HG03196 (cell line): ENCODE results near the gene CCSER1.
"Not testable (repeated sequence)": the region's sequence is repeated elsewhere in the genome, so short reads cannot be mapped to it uniquely, and the experiment has no call there.

Experiments
- ATAC-seq: cut with Tn5 transposase; IDR thresholded peaks from one replicate; pipeline ENCODE4 v1.9.1; 2021; ENCODE audit not compliant: unreplicated experiment

The CCSER1 gene

DNA sequence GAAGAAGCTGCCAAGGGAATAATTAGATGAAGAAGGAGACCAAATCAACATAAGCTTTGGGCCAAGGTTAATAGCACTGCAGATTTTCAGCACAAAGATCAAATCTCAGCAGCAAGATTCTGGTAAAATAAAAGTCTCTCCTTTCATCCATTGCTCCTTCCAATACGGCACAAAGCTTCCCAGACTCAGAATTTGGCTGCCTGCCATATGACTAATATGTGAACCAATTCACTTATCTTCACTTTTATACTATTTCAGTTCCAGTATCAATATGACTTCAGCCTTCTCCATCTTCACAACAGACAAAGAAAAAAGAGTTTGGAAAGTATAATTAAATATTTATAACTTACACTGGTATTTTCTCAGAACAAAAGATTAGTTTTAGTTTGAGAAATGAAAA is 1198.3 kb downstream of the CCSER1 start:
- ATAC-seq, result no peak

GRCh38 chr4:91326167-91326566 is 1199.0 kb downstream of the CCSER1 start:
- ATAC-seq, result not testable (repeated sequence)

DNA sequence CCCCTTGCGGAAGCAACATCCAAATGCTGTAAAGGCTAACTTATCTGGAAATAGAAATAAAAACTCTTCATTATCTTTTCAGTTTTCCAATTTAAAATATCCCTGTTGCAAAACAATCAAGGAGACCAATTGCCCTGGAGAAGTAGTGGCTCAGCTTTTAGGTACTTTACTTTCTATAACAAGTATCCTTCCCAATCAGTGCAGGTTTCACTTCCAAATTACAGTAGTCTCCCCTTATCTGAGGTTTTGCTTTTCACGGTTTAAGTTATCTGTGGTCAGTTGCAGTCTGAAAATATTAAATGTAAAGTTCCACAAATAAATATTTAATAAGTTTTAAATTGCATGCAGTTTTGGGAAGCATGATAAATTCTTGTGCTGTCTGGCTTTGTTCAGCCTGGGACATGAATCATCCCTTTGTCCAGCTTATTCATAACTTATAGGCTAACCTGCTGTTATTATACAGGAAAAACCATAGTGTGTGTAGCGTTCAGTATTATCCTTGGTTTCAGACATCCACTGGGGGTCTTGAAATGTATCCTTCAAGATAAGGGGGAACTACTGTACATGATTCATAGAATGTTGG is 1203.5 kb downstream of the CCSER1 start:
- no peak for ATAC-seq

DNA sequence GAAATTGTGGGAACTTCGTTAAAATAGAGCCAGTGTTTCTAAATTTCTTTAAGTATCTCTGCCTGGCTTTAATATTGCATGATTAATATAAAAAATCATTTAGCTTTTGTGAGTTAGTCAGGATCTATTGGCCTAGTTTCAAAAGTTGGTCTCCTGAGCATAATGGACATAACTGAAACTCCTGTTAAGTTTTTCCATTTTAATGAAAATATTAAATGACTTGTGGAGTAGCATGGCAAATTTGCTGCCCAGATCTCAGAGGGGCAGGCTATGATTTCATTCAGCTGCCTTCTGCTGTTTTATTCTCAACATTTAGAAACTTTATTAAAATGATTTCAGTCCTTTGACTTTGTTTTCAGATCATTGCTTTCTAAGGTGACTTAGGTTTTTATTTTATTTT is 1213.6 kb downstream of the CCSER1 start:
- ATAC-seq, result no peak

GRCh38 chr4:91345632-91346031 is 1218.4 kb downstream of the CCSER1 start:
- ATAC-seq, result no peak

GRCh38 chr4:91356496-91356895 is 1229.3 kb downstream of the CCSER1 start:
- not testable (repeated sequence) for ATAC-seq

GRCh38 chr4:91358016-91358415 is 1230.8 kb downstream of the CCSER1 start:
- ATAC-seq, result not testable (repeated sequence)

- not testable (repeated sequence) for ATAC-seq
These were observed 1231.4 kb downstream of the CCSER1 start for GRCh38 chr4:91358621-91359020.

- no peak for ATAC-seq
These were observed 1232.1 kb downstream of the CCSER1 start for GRCh38 chr4:91359041-91360031.

- ATAC-seq, result no peak
These were observed 1234.9 kb downstream of the CCSER1 start for GRCh38 chr4:91362125-91362524.

DNA sequence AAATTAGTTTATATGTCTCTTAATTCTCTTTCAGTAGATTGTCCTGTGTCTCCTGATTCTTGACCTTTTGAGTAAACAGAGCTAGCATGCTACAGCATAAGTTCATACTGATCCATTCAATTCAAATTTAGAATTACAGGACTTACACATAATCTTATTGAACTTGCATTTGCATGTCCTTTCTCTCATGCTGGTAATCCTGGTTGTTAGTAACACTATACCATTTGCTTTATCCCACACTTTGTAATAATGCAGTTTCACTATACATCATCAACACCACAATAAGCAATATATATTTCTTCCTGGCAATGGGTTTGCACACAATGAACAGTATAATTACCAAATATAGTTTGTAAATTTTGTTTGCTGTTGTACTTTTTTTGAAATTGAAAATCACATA is 1239.4 kb downstream of the CCSER1 start:
- no peak for ATAC-seq

GRCh38 chr4:91369116-91369515 is 1241.9 kb downstream of the CCSER1 start:
- no peak for ATAC-seq

GRCh38 chr4:91373546-91373945 is 1246.4 kb downstream of the CCSER1 start:
- ATAC-seq, result no peak

- ATAC-seq, result not testable (repeated sequence)
These were observed 1278.2 kb downstream of the CCSER1 start for GRCh38 chr4:91405431-91405830.

- no peak for ATAC-seq
These were observed 1294.8 kb downstream of the CCSER1 start for GRCh38 chr4:91422011-91422410.

DNA sequence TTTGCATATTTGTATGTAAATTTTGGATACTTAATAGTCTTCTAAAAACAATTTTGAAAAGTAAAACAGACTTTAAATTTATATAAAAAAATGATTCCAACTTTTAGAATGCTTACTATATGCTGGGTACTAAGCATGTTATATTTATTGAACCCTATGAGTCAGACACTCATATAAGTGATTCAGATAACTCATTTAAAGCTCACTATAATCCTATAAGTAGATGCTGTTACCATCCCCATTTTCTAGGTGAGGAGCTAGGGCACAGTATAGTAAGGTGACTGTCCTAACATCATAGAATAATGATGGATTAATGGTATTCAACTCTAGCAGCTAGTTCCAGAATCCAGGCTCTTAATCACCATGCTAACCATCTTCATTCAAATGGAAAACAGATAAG is 1299.5 kb downstream of the CCSER1 start:
- ATAC-seq, result no peak

DNA sequence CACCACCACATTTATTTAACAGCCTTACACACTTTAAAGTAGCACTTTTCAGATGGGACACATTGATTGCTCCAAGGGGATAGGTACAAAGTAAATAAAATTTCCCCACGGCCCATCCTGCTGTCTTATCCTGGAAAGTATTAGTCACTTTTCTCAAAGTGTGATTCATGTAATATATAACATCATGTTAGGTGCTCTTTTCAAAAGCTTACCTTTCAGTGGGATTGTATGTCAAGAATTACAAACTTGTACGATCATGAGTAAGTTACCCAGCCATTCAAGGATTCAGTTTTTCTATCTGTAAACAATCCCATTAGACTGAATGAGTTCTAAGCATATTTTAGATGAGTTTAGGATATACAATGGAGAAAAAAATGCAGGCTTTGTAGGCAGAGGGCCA is 1300.0 kb downstream of the CCSER1 start:
- no peak for ATAC-seq

DNA sequence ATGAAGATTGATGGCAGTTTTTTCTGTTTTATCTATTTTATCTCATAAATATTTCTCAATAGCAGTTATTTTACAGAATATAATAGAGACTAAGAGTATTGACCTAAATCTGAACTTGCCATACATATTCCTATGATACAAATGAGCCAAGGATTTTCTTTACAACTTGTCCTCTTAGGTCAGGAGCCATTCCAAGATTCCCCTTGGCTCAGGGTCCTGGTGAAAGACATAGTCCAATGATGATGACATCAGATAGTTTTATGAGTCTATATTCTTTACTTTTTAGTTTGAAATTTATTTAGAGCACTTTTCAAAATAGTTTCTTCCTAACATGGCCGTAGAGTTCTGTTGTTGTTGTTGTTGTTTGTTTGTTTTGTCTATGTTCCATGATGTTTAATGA is 1307.4 kb downstream of the CCSER1 start:
- no peak for ATAC-seq

GRCh38 chr4:91436556-91436955 is 1309.4 kb downstream of the CCSER1 start:
- ATAC-seq, result no peak

DNA sequence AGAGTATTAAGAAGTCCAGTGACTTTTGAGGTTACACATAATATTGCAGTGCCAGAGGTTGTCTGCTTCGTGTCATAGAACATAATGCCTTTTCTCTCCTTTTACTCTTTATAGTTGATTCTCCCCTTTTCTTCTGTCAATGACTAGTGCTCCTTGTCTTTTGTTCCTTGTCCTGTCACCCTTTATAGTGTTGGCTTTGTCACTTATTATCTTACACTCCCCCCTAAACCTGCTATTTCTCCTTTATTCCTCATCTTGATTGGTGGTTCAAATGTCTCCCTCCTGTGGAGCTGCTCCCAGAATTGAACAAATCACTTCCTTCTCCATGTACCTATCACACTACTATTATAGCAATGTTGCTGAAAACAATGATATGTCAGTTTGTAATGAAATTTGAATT is 1320.0 kb downstream of the CCSER1 start:
- no peak for ATAC-seq

DNA sequence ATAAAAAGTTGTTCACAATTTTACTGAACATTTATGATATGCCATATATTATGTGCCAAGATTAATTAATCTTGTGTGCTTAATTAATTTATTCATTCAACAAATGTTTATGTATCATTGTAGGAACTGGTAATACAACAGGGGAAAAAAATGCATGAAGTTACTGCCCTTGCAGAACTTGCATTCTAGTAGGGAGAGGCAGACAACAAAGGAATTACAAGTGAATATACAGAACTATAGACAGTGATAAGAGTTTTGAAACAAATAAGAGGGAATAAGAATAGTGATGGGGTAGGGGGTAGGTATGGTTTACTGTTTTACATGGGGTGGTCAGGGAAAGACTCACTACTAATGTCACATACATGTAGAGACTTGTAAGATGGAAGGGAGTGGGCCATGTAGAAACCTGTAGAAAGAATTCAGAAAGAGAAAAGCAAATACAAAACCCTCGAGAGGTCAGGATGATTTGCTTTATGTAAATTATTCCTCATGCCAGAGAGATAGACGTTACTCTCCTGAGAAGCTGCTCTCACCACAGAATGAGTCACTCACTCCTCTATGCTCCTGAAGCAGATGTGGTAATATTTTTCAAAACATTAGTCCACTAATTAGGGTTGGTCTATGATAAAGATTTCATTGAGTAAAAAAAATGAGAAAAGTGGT is 1321.6 kb downstream of the CCSER1 start:
- no peak for ATAC-seq

DNA sequence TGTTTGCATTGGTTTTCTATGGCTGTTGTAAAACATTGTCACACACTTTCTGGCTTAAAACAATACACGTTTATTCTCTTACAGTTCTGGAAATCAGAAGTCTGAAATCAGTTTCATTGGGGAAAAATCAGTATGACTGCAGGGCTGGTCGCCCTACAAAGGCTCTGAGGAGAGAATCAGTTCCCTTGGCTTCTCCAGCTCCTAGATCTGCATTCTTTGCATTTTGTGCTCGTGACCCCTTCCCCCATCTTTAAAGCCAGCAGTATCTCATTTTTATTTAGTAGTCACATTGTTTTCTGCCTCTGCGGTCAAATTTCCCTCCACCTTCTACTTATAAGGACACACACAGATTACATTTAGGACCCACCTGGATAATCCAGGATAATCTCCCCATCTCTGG is 1326.9 kb downstream of the CCSER1 start:
- ATAC-seq, result no peak
